NCI-H2196 treated with DMSO at 0.1 percent for 48 hours (cell line): Measurements from ENCODE around the gene FAM111A.

Source experiments
- DNase-seq: peaks from one replicate; lab custom pipeline; 2025; ENCODE audit not compliant: unreplicated experiment; lab: John Stamatoyannopoulos, UW

Gene FAM111A

GRCh38 chr11:59141673-59142460 is 789 bp upstream of the FAM111A start:
- no peak for DNase-seq

- no peak for DNase-seq
These were observed 1.4 kb downstream of the FAM111A start for GRCh38 chr11:59144096-59144495.

- peak; percentile 91 for DNase-seq
These were observed 2.1 kb downstream of the FAM111A start for GRCh38 chr11:59144579-59145345.

- no peak for DNase-seq
These were observed 2.9 kb downstream of the FAM111A start for GRCh38 chr11:59145534-59145933.

GRCh38 chr11:59151761-59152160 is 9.1 kb downstream of the FAM111A start:
- DNase-seq, result no peak

- no peak for DNase-seq
These were observed 9.8 kb downstream of the FAM111A start for GRCh38 chr11:59152312-59152951.

GRCh38 chr11:59154610-59155009 is 12.0 kb downstream of the FAM111A start:
- DNase-seq, result no peak

GRCh38 chr11:59157433-59157832 is 14.8 kb downstream of the FAM111A start:
- no peak for DNase-seq

- peak; percentile 79 for DNase-seq
These were observed 15.8 kb downstream of the FAM111A start for GRCh38 chr11:59158206-59159068.

- DNase-seq, result no peak
These were observed 21.4 kb downstream of the FAM111A start for GRCh38 chr11:59164028-59164427.

- DNase-seq, result peak; percentile 90
These were observed 29.1 kb downstream of the FAM111A start, which contains the start of gene DTX4 for GRCh38 chr11:59171508-59172322. DTX4 (plus strand) TSS chr11:59172132; CDS start chr11:59172596, 464 bp downstream.

GRCh38 chr11:59172345-59173079 is 29.9 kb downstream of the FAM111A start:
- no peak for DNase-seq

GRCh38 chr11:59173080-59173963 is 30.7 kb downstream of the FAM111A start:
- DNase-seq, result no peak

- DNase-seq, result no peak
These were observed 31.5 kb downstream of the FAM111A start for GRCh38 chr11:59173964-59174663.

GRCh38 chr11:59174664-59175033 is 32.0 kb downstream of the FAM111A start:
- DNase-seq, result no peak

GRCh38 chr11:59175091-59175501 is 32.4 kb downstream of the FAM111A start:
- no peak for DNase-seq

GRCh38 chr11:59176330-59176729 is 33.7 kb downstream of the FAM111A start:
- DNase-seq, result no peak

GRCh38 chr11:59178402-59178801 is 35.7 kb downstream of the FAM111A start:
- no peak for DNase-seq
